GM03348 (cell line): Measurements from ENCODE around the gene C17orf100.

Source experiments
- DNase-seq: peaks from one replicate; pipeline ENCODE4 v3.0.0; 2012; ENCODE audit warnings: low spot score

C17orf100 gene

DNA sequence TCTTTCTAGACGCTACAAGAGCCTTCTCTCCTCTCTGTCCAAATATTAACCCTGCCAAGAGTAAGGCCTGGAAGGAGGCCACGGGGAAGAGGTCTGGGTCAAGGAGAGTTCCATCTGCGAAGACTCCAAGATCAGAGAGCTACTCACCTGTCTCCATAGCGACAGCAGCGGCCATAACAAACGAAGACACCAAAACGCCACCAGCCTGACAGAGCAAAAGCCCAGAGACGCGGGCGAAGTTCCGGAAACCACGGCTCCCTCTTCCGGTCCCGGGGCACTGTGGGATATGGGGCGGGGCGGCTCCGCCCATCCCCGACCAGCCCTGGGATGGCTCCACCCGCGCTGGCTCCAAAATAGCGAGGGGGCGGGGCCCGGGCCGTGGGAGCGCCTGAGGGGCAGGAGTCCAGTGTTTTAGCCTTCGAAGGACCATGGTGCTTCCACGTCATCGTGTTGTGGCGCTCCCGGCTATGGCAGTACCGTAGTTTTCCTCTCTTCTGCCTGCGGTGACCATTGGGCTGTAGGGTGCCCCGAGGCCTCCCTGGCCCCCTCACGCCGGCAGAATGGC, at the start of gene C17orf100, which contains the start of gene MED31:
TSS of gene C17orf100 (plus strand) at position 409 of the 565 bp plus-strand sequence. CDS start at position 561, 152 bp downstream.
TSS of gene MED31 (minus strand) at position 252 of the 565 bp plus-strand sequence. CDS start at position 175, 77 bp downstream.
- DNase-seq: peak; percentile 99

DNA sequence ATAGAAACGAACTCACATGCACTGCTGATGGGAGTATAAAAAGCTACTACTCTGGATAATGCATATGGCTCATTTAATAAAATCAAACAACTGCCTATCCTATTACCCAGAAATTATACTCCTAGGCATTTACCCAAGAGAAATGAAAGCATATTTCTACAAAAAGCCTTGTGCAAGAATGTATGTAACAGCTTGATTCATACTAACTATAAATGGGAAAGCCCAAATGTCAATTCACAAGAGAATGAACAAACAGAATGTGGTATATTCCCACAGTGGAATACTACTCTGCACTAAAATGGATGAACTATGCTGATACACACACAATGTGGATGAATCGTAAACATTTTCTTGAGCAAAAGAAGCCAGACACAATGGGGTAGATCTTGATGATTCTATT, 49.4 kb upstream of the C17orf100 start:
- no peak for DNase-seq

DNA sequence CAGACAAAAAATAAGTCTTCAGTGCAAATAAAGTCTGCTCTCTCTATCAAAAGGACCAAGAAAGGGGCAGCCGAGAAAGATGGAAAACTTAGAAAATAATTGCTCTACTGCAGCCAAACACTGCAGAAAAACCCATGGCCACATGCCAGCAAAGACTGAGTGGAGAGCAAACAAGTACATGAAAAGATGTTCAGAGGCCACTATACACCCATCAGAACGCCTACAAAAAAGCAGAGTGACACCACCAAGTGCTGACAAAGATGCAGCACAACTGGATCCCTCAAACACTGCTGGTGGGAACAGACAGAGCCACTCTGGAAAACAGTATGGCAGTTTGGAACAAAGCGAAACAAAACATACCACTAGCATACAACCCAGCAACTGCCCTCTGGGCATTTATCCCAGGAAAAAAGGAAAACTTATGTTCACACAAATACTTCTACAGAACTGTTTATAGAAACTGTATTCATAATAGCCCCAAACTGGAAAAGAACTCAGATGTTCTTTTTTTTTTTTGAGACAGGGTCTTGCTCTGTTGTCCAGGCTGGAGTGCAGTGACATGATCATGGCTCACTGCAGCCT, 47.7 kb upstream of the C17orf100 start:
- no peak for DNase-seq

DNA sequence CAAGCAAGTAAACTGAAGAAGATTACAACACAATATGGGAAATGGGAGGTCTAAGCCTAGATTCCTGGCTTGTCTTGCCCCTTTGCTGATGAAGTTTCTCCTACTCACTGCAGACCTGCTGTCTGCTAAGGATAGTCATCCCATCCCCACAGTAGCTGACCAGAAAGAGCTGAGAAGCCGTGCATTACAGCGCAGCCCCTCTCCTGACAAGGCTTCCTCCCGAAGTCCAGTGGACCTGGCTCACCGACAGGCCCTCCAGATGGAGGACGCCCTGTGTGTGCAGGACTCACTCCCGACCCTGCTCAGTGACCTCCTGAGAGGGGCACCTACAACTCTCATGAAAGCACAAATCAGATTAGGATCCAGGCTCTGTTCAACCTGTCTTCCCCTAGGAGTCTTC, 46.4 kb upstream of the C17orf100 start:
- DNase-seq: no peak

DNA sequence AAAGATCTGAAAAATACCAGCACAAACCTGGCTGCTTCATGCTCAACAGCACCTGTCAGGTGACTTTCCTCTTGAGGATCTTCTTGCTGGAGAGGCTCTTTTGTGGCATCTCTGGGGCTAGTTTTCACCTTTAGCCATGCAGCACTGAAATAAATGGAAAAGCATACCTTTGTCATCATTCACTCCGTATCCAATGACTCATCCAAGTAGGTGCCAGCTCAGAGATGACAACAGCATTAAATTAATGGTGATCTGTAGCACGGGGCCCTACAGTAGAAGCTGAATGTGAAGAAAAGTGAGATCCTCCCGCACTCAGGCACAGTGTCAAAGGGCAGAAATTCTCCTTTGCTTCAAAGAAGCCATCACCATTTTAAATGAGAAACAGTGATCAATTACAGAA, 43.2 kb upstream of the C17orf100 start:
- no peak for DNase-seq

DNA sequence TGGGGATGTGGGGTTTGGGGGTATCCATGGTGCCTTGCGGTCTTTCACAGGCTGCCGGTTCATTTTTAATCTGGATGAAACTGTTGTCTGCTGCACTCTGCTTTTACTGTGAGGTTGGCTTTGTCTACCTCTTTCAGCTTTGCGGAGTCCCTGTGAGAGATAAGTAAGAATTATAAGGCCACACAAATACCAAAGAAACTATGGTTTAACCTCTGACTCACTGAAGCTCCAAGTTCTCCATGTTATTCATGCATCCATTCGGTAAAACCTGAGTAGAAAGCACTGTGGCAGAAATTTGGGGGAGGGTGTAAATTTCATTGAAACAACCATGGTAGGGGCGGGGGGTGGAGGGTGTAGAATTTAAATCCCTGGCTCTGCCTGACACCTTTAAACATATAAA, 41.6 kb upstream of the C17orf100 start:
- DNase-seq: no peak

DNA sequence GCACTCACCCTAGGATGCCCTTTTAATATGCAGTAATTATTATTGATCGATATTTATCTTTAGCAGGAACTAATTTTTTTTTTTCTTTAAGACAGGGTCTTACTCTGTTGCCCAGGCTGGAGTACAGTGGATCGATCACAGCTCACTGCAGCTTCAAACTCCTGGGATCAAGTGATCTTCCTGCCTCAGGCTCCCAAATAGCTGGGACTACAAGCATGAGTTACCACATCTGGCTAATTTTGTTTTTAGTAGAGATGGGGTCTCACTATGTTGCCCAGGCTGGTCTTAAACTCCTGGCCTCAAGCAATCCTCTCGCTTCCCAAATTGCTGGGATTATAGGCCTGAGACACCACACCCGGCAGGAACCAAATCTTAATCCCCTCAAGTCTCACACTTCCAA, 40.3 kb upstream of the C17orf100 start:
- no peak for DNase-seq

DNA sequence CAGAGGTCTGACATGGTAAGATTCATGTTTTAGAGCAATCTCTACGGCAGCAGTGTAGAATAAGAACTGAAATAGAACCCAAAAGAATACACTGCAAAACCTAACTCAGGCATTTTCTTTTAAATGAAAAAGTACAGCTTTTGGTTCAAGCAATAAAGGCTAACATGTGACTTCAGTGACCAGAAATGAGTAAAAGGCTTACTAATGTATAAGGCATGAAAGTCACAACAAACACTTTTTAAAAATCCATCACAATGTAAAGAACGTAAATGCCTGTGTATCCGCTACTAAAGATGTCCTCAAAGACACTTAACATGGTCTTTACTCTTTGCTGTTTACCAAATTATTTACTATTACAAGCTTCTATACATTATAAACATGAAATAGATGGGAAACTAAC, 27.6 kb upstream of the C17orf100 start:
- no peak for DNase-seq

DNA sequence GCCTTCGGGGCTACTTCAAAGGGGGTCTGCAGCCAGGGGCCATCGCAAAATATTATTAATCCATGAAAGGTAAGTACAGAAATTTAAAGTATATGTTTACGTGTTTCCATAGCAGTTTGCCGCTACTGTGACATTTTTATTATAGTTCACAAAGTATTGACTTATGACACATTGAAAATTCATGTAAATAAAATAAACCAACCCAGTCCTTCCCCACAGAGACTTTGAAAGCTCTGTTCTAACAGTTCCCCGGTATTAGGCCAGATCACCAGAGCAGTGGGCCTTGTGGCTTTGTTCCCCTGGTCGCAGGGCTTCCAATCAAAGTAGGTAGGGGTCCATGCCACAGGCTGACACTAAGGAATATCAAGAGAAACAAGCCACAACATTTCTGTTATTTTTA, 24.9 kb upstream of the C17orf100 start:
- no peak for DNase-seq

DNA sequence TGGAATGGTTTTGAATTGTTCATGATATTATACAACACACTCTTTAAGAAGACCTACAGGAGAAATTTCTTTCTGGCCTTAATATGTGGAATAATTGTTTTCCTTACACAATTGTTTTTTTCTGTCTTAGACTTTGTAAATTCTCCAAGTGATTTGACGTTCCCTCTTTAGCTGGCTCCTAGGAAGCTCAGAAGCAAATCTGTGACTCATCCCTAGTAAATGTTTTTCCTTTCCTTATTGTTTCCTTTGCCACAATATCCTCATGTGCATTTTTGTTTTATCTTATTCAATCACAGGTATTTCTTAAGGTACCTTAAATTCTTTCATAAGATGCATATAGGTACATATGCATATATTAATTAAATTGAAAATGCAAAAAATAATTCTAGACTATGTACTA, 24.5 kb upstream of the C17orf100 start:
- peak; percentile 30 for DNase-seq

DNA sequence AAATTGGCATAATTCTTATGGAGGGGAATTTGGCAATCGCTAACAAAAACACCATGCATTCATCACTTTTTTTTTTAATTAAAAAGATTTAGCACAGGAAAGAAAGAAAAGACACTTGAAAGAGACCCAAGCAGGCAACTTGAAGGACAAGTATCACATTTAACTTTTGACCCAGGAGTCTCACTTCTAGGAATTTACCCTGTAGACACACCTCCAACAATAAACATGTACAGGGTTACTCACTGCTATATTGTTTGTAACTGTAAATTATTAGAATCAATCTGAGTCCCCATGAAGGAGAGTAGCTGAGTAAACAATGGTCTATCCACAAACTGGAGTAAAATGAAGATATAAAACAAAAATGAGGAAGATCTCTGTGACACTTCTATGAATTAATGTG, 21.2 kb upstream of the C17orf100 start:
- DNase-seq: no peak

DNA sequence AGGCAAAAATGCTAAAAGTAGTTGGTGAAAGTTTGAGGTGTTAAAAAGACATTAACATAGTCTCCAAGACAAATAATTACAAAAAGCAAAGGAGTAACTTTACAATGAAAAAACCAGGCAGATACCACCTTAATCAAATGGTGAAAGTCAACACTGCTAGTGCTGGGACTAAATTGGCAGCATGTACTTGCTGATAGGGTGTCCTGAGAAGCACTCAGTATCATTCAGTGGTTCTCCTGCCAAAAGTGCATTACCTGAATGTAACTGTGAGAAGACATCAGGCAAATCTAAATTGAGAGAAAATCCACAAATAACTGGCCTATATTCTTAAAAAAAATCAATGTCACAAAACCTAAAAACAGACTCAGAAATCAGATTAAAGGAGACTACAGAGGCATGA, 19.0 kb upstream of the C17orf100 start:
- no peak for DNase-seq

DNA sequence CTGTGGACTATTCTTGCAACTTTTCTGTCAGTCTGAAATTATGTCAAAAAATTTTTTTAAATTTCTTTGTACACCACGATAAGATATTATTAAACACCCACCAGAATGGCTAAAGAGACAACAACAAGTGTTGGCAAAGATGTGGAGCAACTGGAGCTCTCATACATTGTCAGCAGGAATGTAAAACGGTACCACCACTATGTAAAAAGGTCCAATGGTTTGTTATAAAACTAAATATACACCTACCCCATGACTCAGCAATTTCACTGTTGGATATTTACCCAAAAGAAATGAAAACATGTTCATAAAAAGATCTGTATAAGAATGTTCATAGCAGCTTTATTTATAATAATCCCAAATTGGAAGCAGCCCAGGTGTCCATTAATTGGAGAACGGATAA, 18.3 kb upstream of the C17orf100 start:
- DNase-seq: no peak

DNA sequence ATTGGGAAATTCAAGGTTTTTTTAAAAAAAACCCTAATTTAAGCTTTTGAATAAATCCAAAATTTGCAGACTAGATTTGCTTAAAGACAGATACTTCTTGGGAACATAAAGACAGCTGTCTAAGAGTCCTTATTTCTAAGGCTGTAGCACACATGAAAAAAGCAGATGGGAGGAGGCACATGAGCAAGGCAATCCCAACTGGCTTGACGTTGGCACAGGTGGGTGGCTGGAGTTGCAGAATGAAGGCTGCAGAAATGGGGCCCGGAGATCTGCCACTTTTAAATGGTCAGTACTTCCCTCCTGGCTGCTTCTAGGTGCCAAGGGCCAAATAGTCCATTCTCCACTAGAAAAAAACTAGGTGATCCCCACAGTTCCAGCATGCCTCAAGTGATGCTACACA, 15.5 kb upstream of the C17orf100 start:
- DNase-seq: no peak

DNA sequence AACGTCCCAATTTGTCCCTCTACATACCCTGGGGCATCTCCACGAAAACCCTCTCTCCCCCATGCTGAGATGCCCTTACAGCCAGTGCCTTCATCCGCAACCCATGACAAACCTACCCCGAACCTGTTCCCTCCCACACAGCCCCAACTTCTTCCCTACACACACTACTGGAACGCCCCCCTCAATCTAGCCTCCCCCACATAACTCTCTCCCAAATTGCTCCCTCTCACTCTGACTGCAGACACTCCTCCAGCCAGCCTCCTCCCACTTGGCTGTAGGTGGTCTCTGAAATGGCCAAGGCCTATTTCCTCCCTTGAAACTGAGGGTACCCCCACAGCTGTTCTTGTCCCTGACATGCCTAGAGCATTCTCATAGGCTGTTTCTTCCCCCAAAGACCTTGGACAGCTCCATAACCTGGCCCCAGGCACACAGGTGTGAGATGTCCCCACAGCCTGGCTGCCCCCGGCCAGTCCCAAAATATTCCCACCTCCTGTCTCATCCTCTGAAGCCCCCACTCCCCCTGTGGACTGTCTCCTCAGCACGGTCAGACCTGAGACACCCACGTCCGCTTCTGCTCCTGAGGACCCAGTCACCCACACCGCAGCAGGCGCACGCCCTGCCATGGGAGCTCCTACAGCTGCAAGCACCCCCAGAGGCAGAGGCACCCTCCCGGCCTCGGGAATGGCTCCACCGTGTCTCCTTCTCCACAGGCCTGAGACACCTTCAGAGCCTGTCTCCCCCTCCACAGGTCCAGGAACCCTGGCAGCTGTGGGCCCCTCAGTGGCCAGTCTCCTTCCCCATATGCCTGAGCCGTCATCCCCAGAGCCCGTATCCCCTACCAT, 14.7 kb upstream of the C17orf100 start:
- no peak for DNase-seq

DNA sequence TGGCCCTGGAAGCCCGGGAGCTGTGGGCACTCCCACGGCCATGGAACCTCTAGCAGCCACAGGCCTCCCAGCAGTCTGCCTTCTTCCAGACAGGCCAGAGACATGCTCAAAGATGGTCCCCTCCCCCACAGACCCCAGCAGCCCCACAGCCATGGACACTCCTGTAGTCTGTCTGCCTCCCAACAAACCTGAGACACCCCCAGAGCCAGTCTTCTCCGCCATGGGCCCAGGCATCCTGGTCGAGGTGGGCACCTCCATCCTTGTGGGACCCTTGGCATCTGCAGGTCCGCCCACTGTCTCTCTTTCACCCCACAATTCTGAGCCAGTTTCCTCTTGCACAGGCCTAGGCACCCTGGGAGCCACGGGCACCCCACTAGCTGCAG, 14.1 kb upstream of the C17orf100 start:
- DNase-seq: no peak

DNA sequence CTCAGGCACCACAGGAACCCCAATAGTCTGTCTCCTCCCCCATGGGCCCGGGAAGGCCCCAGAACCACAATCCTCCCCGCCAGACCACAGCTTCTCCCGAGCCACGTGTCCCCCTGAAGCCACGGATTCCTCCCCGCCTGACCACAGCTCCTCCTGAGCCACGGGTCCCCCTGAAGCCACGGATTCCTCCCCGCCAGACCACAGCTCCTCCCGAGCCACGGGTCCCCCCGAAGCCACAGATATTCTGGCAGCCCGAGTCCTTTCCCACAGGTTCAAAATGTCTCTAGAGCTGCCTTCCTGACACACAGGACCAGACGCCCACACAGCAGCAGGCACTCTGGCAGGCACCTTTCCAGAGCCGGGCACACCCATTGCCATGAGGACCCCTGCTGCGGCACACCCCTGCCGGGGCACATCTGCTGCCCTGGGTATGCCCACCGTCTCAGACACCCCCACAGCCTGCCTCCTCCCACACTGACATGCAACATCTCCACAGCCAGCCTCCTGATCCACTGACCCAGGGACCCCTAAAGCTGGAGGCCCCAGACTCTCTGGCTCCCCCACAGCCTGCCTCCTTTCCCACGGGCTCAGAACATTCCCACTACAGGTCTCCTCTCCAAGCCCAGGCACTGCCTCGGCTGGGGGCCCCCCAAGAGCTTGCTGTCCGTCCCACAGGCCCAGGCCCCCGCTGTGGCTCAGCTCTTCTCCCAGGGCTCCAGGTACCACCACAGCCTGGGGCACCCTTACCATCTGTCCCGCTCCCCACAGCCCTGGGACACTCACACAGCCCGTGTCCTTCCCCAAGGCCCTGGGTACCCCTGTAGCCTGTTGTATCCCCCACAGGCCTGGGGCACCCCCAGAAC, 13.3 kb upstream of the C17orf100 start:
- DNase-seq: no peak

DNA sequence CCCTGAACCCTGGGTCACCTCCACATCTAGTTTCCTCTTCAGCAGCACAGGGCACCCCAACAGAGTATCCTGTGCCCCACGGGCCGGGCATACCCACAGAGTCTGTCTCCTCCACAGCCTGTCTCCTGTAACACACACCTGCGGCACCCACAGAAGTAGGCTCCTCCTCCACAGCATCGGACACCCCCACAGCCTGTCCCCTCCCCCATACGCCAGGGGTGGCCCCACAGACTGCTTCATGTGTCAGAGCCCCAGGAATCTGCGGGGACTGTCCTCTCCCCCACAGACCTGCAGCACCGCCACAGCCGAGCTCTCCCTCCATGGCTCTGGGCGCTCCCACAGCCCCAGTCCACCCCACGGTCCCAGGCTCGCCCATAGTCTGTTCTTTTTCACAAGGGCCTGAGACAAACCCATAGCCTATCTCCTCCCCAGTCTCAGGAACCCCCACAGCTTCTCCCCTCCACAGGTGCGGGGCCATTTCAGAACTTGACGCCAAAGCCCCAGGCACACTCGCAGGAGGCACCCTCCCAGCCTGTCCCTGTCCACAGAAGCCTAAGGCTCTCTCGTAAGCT, 12.5 kb upstream of the C17orf100 start:
- DNase-seq: no peak

DNA sequence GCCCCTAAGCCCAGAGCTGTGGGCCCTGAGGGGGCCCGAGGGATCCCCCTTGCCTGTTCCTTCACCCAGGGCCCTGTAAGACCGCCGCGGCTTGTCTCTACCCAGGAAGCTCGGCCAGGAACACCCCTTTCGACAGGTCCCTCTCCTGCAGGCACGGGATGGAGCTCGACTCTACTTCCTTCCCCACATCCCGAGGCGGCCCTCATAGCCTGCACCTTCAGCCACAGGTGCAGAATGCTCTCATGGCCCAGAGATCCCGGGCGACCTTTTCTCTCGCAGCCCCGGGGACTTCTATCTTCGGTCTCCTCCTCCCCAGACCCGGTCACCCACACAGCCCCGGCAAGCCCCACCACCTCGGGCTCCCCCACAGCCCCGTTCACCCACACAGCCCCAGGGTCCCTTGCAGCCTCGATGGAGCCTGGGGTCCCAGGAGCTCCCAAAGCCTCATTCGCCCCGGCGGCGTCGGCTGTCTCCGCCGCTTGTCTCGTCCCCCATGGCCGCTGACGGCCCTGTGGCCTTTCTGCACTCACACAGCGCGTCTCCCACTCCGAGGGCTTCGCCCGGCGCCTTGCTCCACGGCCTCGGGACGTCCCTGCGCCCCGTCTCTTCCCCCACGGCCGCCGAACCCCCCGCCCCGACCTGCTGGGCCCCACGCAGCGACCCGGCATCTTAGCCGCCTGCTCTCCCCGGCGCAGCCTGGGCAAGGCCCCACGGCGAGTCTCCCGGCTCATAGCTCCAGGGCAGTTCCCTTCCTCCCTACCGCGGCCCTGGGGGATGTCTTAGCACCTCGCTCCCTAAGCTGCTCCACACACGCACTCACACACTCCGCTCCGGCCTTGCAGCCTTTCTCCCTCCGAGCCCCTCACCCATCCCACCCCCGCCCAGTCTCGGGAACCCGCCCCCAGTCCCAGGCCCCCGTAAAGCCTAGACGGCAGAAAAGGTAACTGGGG, 11.7 kb upstream of the C17orf100 start:
- DNase-seq: peak; percentile 69

DNA sequence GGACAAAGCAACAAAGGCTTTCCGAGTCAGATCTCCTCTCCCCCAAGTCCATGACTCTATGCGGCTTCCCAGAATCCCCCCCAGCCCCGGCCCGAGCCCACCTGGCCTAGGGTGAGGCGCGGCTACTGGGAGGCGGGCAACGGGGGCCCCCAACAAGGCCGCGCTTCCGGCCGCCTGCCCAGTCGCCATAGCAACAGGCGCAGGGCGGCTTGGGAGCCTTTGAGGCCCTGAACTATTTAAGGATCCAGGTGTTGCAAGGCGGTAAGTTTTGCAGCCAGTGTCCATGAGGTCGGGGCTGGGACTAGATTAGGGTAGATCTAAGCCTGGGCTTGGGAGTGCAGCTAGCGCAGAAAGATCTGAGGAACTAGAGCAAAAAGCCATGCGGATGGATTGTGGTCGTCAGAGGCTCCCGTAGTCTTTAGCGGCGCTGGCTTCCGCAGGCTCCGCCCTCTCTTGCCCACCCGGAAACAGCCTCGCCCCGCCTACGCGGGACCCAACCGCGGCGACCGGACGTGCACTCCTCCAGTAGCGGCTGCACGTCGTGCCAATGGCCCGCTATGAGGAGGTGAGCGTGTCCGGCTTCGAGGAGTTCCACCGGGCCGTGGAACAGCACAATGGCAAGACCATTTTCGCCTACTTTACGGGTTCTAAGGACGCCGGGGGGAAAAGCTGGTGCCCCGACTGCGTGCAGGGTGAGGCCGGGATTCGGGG, 10.9 kb upstream of the C17orf100 start, which contains the start of the genes KIAA0753 and TXNDC17:
TSS of gene KIAA0753 (minus strand) at position 176 of the 711 bp plus-strand sequence. CDS start 5,608 bp downstream, outside the sequence.
TSS of gene TXNDC17 (plus strand) at position 525 of the 711 bp plus-strand sequence. CDS start at position 548, 23 bp downstream.
- DNase-seq: peak; percentile 95
